H1 (cell line): ENCODE results near the gene CACNA1B. TPM values are rescaled to one million over a fixed set of nuclear protein-coding genes. Genes with fewer than 3 reads are reported as not detected.

ENCODE experiments used
- CTCF ChIA-PET: fragments of 300-600 bp; sonication (Branson Sonifier 250); formaldehyde crosslinking; loops from one replicate; lab custom pipeline; 2021; ENCODE audit not compliant: partially characterized antibody; lab: Charles Lee
- POLR2A ChIA-PET: fragments of 300-600 bp; sonication (Branson Sonifier 250); formaldehyde crosslinking; loops from one replicate; lab custom pipeline; 2021; ENCODE audit warnings: inconsistent platforms; ENCODE audit not compliant: partially characterized antibody; lab: Charles Lee
- DNase-seq, 2 experiments: peaks; one replicate each; pipeline versions ENCODE4 v3.0.0 to v3.0.0-alpha.2; 2010 to 2022; ENCODE audit warnings: low spot score in 2 of 2, low read depth in 1 of 2, mixed read lengths in 1 of 2
- FAIRE-seq: peaks from 2 replicates; lab custom pipeline; 2011; peaks lifted over from hg19 to GRCh38; lab: Jason Lieb, UNC
- H2AFZ ChIP-seq: 2 replicates; pipeline ENCODE4 v1.8.1; 2012; ENCODE audit warnings: low read length, inconsistent platforms
- H2AK5ac ChIP-seq: 2 replicates; pipeline ENCODE4 v1.6.1; 2013; ENCODE audit warnings: low read depth, low read length
- H2BK120ac ChIP-seq: replicated peaks from 2 replicates; pipeline ENCODE3; 2013; ENCODE audit warnings: low read depth, low read length, inconsistent platforms
- H2BK12ac ChIP-seq: 2 replicates; pipeline ENCODE4 v1.6.1; 2013; ENCODE audit warnings: low read depth, low read length
- H2BK15ac ChIP-seq: 2 replicates; pipeline ENCODE4 v1.6.1; 2013; ENCODE audit warnings: low read length
- H2BK20ac ChIP-seq: 2 replicates; pipeline ENCODE4 v1.6.1; 2013; ENCODE audit warnings: low read length
- H2BK5ac ChIP-seq: 2 replicates; pipeline ENCODE4 v1.6.1; 2013; ENCODE audit warnings: low read depth, low read length
- H3K14ac ChIP-seq: 2 replicates; pipeline ENCODE4 v1.6.1; 2013; ENCODE audit warnings: inconsistent platforms; ENCODE audit not compliant: insufficient read length
- H3K18ac ChIP-seq: 2 replicates; pipeline ENCODE4 v1.6.1; 2013; ENCODE audit warnings: low read length; ENCODE audit errors: extremely low read depth
- H3K23ac ChIP-seq: 2 replicates; pipeline ENCODE4 v1.6.1; 2013; ENCODE audit warnings: inconsistent platforms; ENCODE audit not compliant: insufficient read length
- H3K23me2 ChIP-seq: 2 replicates; pipeline ENCODE4 v1.6.1; 2013; ENCODE audit warnings: low read depth, low read length
- H3K27ac ChIP-seq: 2 replicates; pipeline ENCODE4 v1.6.1; 2011; ENCODE audit warnings: low read depth, low read length, inconsistent platforms
- H3K27me3 ChIP-seq, 4 experiments: replicated peaks in 1 of 4; 1 replicate in 1 of 4; 2 replicates in 3 of 4; pipeline versions ENCODE4 v1.6.1 to v1.8.1; 2011 to 2013; ENCODE audit warnings: low read length in 3 of 4, mild to moderate bottlenecking in 3 of 4, inconsistent platforms in 2 of 4, mixed read lengths in 2 of 4, moderate library complexity in 1 of 4; ENCODE audit not compliant: control insufficient read depth in 3 of 4, insufficient read depth in 3 of 4; ENCODE audit errors: extremely low read depth in 1 of 4
- H3K36me3 ChIP-seq, 4 experiments: 2 replicates each; pipeline versions ENCODE4 v1.6.1 to v1.8.1; 2011 to 2013; ENCODE audit warnings: mild to moderate bottlenecking in 4 of 4, low read length in 3 of 4, moderate library complexity in 2 of 4, control low read depth in 1 of 4, inconsistent platforms in 1 of 4; ENCODE audit not compliant: insufficient read depth in 4 of 4, control insufficient read depth in 2 of 4
- H3K4ac ChIP-seq: replicated peaks from 2 replicates; pipeline ENCODE3; 2013; ENCODE audit warnings: low read length, low read depth, mixed read lengths, inconsistent platforms; ENCODE audit not compliant: insufficient read length
- H3K4me1 ChIP-seq, 4 experiments: replicated peaks in 1 of 4; 1 replicate in 1 of 4; 2 replicates in 3 of 4; pipeline versions ENCODE4 v1.6.1 to v1.8.1; 2011 to 2013; ENCODE audit warnings: low read length in 3 of 4, inconsistent platforms in 2 of 4, mixed read lengths in 1 of 4; ENCODE audit not compliant: insufficient read depth in 4 of 4, control insufficient read depth in 3 of 4
- H3K4me2 ChIP-seq, 2 experiments: 2 replicates each; pipeline versions ENCODE4 v1.6.1 to v1.8.1; 2011 to 2013; ENCODE audit warnings: low read depth in 2 of 2, low read length in 2 of 2, control low read depth in 1 of 2, inconsistent platforms in 1 of 2, mild to moderate bottlenecking in 1 of 2; ENCODE audit not compliant: insufficient read depth in 1 of 2
- H3K4me3 ChIP-seq, 4 experiments: fragments of 200-600, 300-600 bp in 1 of 4; sonication (generic), shearing (Covaris generic), sonication (Bioruptor Twin) in 1 of 4; 2 replicates each; pipeline versions ENCODE4 v1.5.1 to v1.8.1; 2011 to 2016; ENCODE audit warnings: low read length in 4 of 4, low read depth in 3 of 4, control low read depth in 2 of 4, inconsistent platforms in 2 of 4, mild to moderate bottlenecking in 2 of 4, mixed read lengths in 1 of 4, moderate library complexity in 1 of 4; ENCODE audit not compliant: insufficient read depth in 2 of 4; ENCODE audit errors: extremely low read depth in 1 of 4
- H3K56ac ChIP-seq: replicated peaks from 2 replicates; pipeline ENCODE3; 2013; ENCODE audit warnings: low read depth, mild to moderate bottlenecking, mixed read lengths, low read length, inconsistent platforms; ENCODE audit not compliant: insufficient read length
- H3K79me1 ChIP-seq: 2 replicates; pipeline ENCODE4 v1.6.1; 2013; ENCODE audit warnings: low read depth, low read length, control low read depth
- H3K79me2 ChIP-seq, 2 experiments: 2 replicates each; pipeline versions ENCODE4 v1.6.1 to v1.8.1; 2012 to 2013; ENCODE audit warnings: low read length in 2 of 2, mild to moderate bottlenecking in 2 of 2, inconsistent platforms in 1 of 2; ENCODE audit not compliant: insufficient read depth in 2 of 2, control insufficient read depth in 1 of 2
- H3K9ac ChIP-seq, 4 experiments: replicated peaks in 1 of 4; 1 replicate in 1 of 4; 2 replicates in 3 of 4; pipeline versions ENCODE4 v1.6.1 to v1.8.1; 2011 to 2013; ENCODE audit warnings: low read depth in 3 of 4, low read length in 3 of 4, control low read depth in 2 of 4, mild to moderate bottlenecking in 2 of 4, moderate library complexity in 2 of 4, inconsistent platforms in 1 of 4; ENCODE audit errors: extremely low read depth in 1 of 4
- H3K9me3 ChIP-seq, 2 experiments: 2 replicates each; pipeline versions ENCODE4 v1.6.1 to v1.8.1; 2012 to 2013; ENCODE audit warnings: mild to moderate bottlenecking in 2 of 2, moderate library complexity in 2 of 2, control low read depth in 1 of 2, inconsistent platforms in 1 of 2, low read depth in 1 of 2, low read length in 1 of 2, mixed read lengths in 1 of 2; ENCODE audit not compliant: insufficient read depth in 2 of 2
- H4K20me1 ChIP-seq, 2 experiments: replicated peaks in 1 of 2; 2 replicates each; pipeline versions ENCODE3 to v1.8.1; 2011 to 2013; ENCODE audit warnings: inconsistent platforms in 2 of 2, low read length in 2 of 2, mild to moderate bottlenecking in 1 of 2; ENCODE audit not compliant: insufficient read depth in 2 of 2, control insufficient read depth in 1 of 2
- H4K5ac ChIP-seq: 2 replicates; pipeline ENCODE4 v1.6.1; 2013; ENCODE audit warnings: low read length, low read depth, mixed read lengths, inconsistent platforms; ENCODE audit not compliant: insufficient read length
- H4K8ac ChIP-seq: 2 replicates; pipeline ENCODE4 v1.8.0; 2013; ENCODE audit warnings: mild to moderate bottlenecking, moderate library complexity, low read length, inconsistent platforms; ENCODE audit not compliant: insufficient read depth; ENCODE audit errors: extremely low read depth
- H4K91ac ChIP-seq: replicated peaks from 2 replicates; pipeline ENCODE3; 2013; ENCODE audit warnings: low read length, mixed read lengths, inconsistent platforms; ENCODE audit not compliant: insufficient read length
- POU5F1 ChIP-seq: IDR thresholded peaks from 2 replicates; pipeline ENCODE4 v1.6.1; 2011; ENCODE audit warnings: low read depth, mild to moderate bottlenecking, low read length, moderate library complexity
- SP4 ChIP-seq: IDR thresholded peaks from 2 replicates; pipeline ENCODE4 v1.6.1; 2012; ENCODE audit warnings: low read length, inconsistent platforms
- WGBS, 2 experiments: shearing (Covaris generic) in 1 of 2; methylation state at CpG; one replicate each; pipeline versions ENCODE4 v1.1.6 to v1.1.7; 2013 to 2015; ENCODE audit warnings: low lambda C conversion rate in 2 of 2, mixed read lengths in 2 of 2, inconsistent platforms in 1 of 2, low coverage in 1 of 2, missing lambda C conversion rate in 1 of 2; ENCODE audit not compliant: insufficient replicate concordance in 2 of 2, insufficient coverage in 1 of 2, insufficient read length in 1 of 2; ENCODE audit errors: extremely low coverage in 1 of 2, missing lambda C conversion rate in 1 of 2; 5-methylcytosine and 5-hydroxymethylcytosine counted together
- polyA plus RNA-seq, 7 experiments: library from polyadenylated mRNA; depleted of rRNA in 3 of 7; stranded (reverse) in 5 of 7; unstranded in 2 of 7; fragments of >200 nt in 5 of 7; fragments of 200-250 nt in 2 of 7; gene quantifications; 1 replicate in 5 of 7; 2 replicates in 1 of 7; 4 replicates in 1 of 7; pipeline versions ENCODE4 v1.2.1 to v1.2.3, GENCODE V29; 2011 to 2013; ENCODE audit warnings: missing spikeins in 2 of 7, mixed read lengths in 2 of 7
- total RNA-seq: library from RNA; stranded (reverse); fragmentation: NEBNext Ultra II Directional; extraction: Animal tissue kit (Norgen Biotek cat#: 25700); gene quantifications from 2 replicates; pipeline ENCODE4 v1.2.1, GENCODE V29; 2021

CACNA1B gene
- total and polyA plus RNA-seq, 2 of the 8 experiments (the other 6 are each of a cell fraction or from before 2014, with no cell fraction given): 1.5 to 5.7 TPM

GRCh38 chr9:138096519-138096845 is 218.9 kb downstream of the CACNA1B start:
- DNase-seq (no peak), FAIRE-seq (no peak)
- H4K5ac ChIP-seq: no peak overlapping the region
- H3K27ac ChIP-seq: no peak overlapping the region
- no peak overlapping the region for H3K4ac ChIP-seq
- no peak overlapping the region for H2BK5ac ChIP-seq
- no peak overlapping the region for H2AK5ac ChIP-seq
- H3K4me2 ChIP-seq: no peak overlapping the region
- H3K79me2 ChIP-seq: no peaks in the 10 kb centered on the region
- H3K23me2 ChIP-seq: no peaks in the 10 kb centered on the region
- H4K20me1 ChIP-seq: peaks cover 0 to 4% of the 10 kb centered on the region in 2 experiments
- no peak overlapping the region for H4K8ac ChIP-seq
- no peak overlapping the region for H3K18ac ChIP-seq
- H3K36me3 ChIP-seq: no peaks in the 10 kb centered on the region
- POLR2A ChIA-PET: no interaction called here
- H4K91ac ChIP-seq: no peak overlapping the region
- no peaks in the 10 kb centered on the region for H3K4me1 ChIP-seq
- H2BK12ac ChIP-seq: no peak overlapping the region
- no peak overlapping the region for H3K14ac ChIP-seq
- no peaks in the 10 kb centered on the region for H3K79me1 ChIP-seq
- H2BK20ac ChIP-seq: no peak overlapping the region
- no peak overlapping the region for H3K23ac ChIP-seq
- H2AFZ ChIP-seq: no peak overlapping the region
- CTCF ChIA-PET: no interaction called here
- H3K9ac ChIP-seq: no peak overlapping the region
- no peak overlapping the region for H2BK120ac ChIP-seq
- WGBS, 2 experiments: 92% methylated on average over 13 of the region's 13 CpGs; no CpG with 5 or more reads in 1 of the 2 experiments
- no peak overlapping the region for H3K4me3 ChIP-seq
- H3K56ac ChIP-seq: no peak overlapping the region
- H3K27me3 ChIP-seq: no peaks in the 10 kb centered on the region
- H2BK15ac ChIP-seq: no peak overlapping the region
- peaks cover 16 to 64% of the 10 kb centered on the region in 2 experiments; a peak in 3 of 4 replicates for H3K9me3 ChIP-seq
- TF ChIP-seq SP4 (no peak), POU5F1 (no peak)
